ENCODE measurements around the gene EMC6.

- TF ChIP-seq CTCF (IDR thresholded peaks at IDR 0.05; ENCODE audit: low read length): no peak
- TF ChIP-seq EZH2 (IDR thresholded peaks at IDR 0.05; ENCODE audit: borderline replicate concordance, low read length): no peak
Observed at GRCh38 chr17:3681057-3681456, 12.4 kb downstream of the EMC6 start.

Data from OCI-LY1 (cell line).